ENCODE data around the gene TELO2.
A peak's percentile ranks its signal among the peaks of the same experiment; 100 is the strongest.

Gene TELO2

GRCh38 chr16:1518626-1519135, 25.5 kb downstream of the TELO2 start:
- DNase-seq (ENCODE audit: low spot score) = no peak

GRCh38 chr16:1519831-1520230, 26.7 kb downstream of the TELO2 start:
- no peak for DNase-seq (ENCODE audit: low spot score)

GRCh38 chr16:1520461-1520860, 27.3 kb downstream of the TELO2 start:
- no peak for DNase-seq (ENCODE audit: low spot score)

- DNase-seq (ENCODE audit: low spot score) = no peak
Measured at GRCh38 chr16:1523581-1524245, 30.6 kb downstream of the TELO2 start.

- DNase-seq (ENCODE audit: low spot score) = no peak
Measured at GRCh38 chr16:1524366-1524765, 31.2 kb downstream of the TELO2 start.

GRCh38 chr16:1525871-1526607, 32.9 kb downstream of the TELO2 start:
- no peak for DNase-seq (ENCODE audit: low spot score)

- no peak for DNase-seq (ENCODE audit: low spot score)
Measured at GRCh38 chr16:1526608-1527555, 33.7 kb downstream of the TELO2 start.

GRCh38 chr16:1527836-1528811, 35.0 kb downstream of the TELO2 start:
- no peak for DNase-seq (ENCODE audit: low spot score)

GRCh38 chr16:1528921-1529537, 35.9 kb downstream of the TELO2 start:
- DNase-seq (ENCODE audit: low spot score) = no peak

- DNase-seq (ENCODE audit: low spot score) = no peak
Measured at GRCh38 chr16:1530349-1530882, 37.3 kb downstream of the TELO2 start.

- DNase-seq (ENCODE audit: low spot score) = no peak
Measured at GRCh38 chr16:1530883-1531637, 37.9 kb downstream of the TELO2 start.

GRCh38 chr16:1531638-1531910, 38.4 kb downstream of the TELO2 start:
- no peak for DNase-seq (ENCODE audit: low spot score)

- DNase-seq (ENCODE audit: low spot score) = no peak
Measured at GRCh38 chr16:1532081-1532760, 39.1 kb downstream of the TELO2 start.

GRCh38 chr16:1532771-1533170, 39.6 kb downstream of the TELO2 start:
- DNase-seq (ENCODE audit: low spot score) = no peak

- DNase-seq (ENCODE audit: low spot score) = no peak
Measured at GRCh38 chr16:1533443-1533951, 40.3 kb downstream of the TELO2 start, which contains the start of gene TMEM204. TSS of gene TMEM204 (plus strand) at chr16:1533666. CDS start at chr16:1534276, 610 bp downstream.

- no peak for DNase-seq (ENCODE audit: low spot score)
Measured at GRCh38 chr16:1534021-1535020, 41.2 kb downstream of the TELO2 start.

- DNase-seq (ENCODE audit: low spot score) = peak; percentile 63
Measured at GRCh38 chr16:1535391-1536291, 42.5 kb downstream of the TELO2 start.
